GM23338 (cell line): Measurements from ENCODE around the gene AGAP1. TPM values are rescaled to one million over a fixed set of nuclear protein-coding genes. Genes with fewer than 3 reads are reported as not detected.

ENCODE experiments used
- ATAC-seq: fragments of 200-7000 bp; cut with Tn5 transposase; 3 replicates; pipeline ENCODE4 v1.9.1; 2020
- DNase-seq: peaks from one replicate; pipeline ENCODE4 v3.0.0-alpha.2; 2015; ENCODE audit warnings: low spot score
- H2AFZ ChIP-seq: fragments of 200-600 bp; sonication (generic); 2 replicates; pipeline ENCODE4 v1.8.0; 2016; ENCODE audit warnings: antibody characterized with exemption, mild to moderate bottlenecking, moderate library complexity
- H3F3A ChIP-seq: fragments of 200-600 bp; sonication (generic); replicated peaks from 2 replicates; pipeline ENCODE4 v1.8.0; 2017; ENCODE audit warnings: antibody characterized with exemption, mixed run types, low read depth
- H3K27ac ChIP-seq: fragments of 200-600 bp; sonication (generic); 2 replicates; pipeline ENCODE4 v1.6.1; 2016; ENCODE audit warnings: low read depth
- H3K27me3 ChIP-seq: fragments of 200-600 bp; sonication (generic); 2 replicates; pipeline ENCODE4 v1.8.0; 2016; ENCODE audit warnings: mild to moderate bottlenecking, mixed run types, moderate library complexity; ENCODE audit not compliant: insufficient read depth
- H3K36me3 ChIP-seq: fragments of 200-600 bp; sonication (generic); 2 replicates; pipeline ENCODE4 v1.8.0; 2016; ENCODE audit warnings: mild to moderate bottlenecking; ENCODE audit not compliant: insufficient read depth
- H3K4me1 ChIP-seq: fragments of 200-600 bp; sonication (generic); 2 replicates; pipeline ENCODE4 v1.8.0; 2016; ENCODE audit warnings: mild to moderate bottlenecking, moderate library complexity; ENCODE audit not compliant: insufficient read depth
- H3K4me2 ChIP-seq: fragments of 200-600 bp; sonication (generic); 2 replicates; pipeline ENCODE4 v1.7.1; 2017; ENCODE audit warnings: mixed run types
- H3K4me3 ChIP-seq: fragments of 200-600 bp; sonication (generic); 2 replicates; pipeline ENCODE4 v1.6.1; 2016; ENCODE audit warnings: mixed run types
- H3K79me2 ChIP-seq: fragments of 200-600 bp; sonication (generic); replicated peaks from 2 replicates; pipeline ENCODE4 v1.8.0; 2017; ENCODE audit warnings: mild to moderate bottlenecking; ENCODE audit not compliant: insufficient read depth
- H3K9me2 ChIP-seq: fragments of 200-600 bp; sonication (generic); 2 replicates; pipeline ENCODE4 v1.8.0; 2017; ENCODE audit not compliant: insufficient read depth
- H4K20me1 ChIP-seq: fragments of 200-600 bp; sonication (generic); replicated peaks from 2 replicates; pipeline ENCODE4 v1.8.0; 2017; ENCODE audit warnings: mild to moderate bottlenecking; ENCODE audit not compliant: insufficient read depth
- H3K27ac Mint-ChIP-seq: 2 replicates; pipeline ENCODE4 v1.8.0; 2020; ENCODE audit warnings: inconsistent platforms, mild to moderate bottlenecking, moderate library complexity, mixed read lengths
- H3K27me3 Mint-ChIP-seq: 3 replicates; pipeline ENCODE4 v1.8.0; 2022; ENCODE audit warnings: low read depth, mild to moderate bottlenecking, moderate library complexity, mixed read lengths, inconsistent platforms; ENCODE audit not compliant: insufficient read depth, poor library complexity
- H3K36me3 Mint-ChIP-seq: 3 replicates; pipeline ENCODE4 v1.8.0; 2021; ENCODE audit warnings: low read depth, mild to moderate bottlenecking, inconsistent platforms, moderate library complexity, mixed read lengths
- H3K4me1 Mint-ChIP-seq: 3 replicates; pipeline ENCODE4 v1.8.0; 2020; ENCODE audit warnings: mild to moderate bottlenecking, inconsistent platforms, mixed read lengths
- H3K4me3 Mint-ChIP-seq: 3 replicates; pipeline ENCODE4 v1.8.0; 2021; ENCODE audit warnings: moderate library complexity, mild to moderate bottlenecking, inconsistent platforms, mixed read lengths
- H3K9me3 Mint-ChIP-seq: 3 replicates; pipeline ENCODE4 v1.8.0; 2020; ENCODE audit warnings: moderate library complexity, mild to moderate bottlenecking, inconsistent platforms, mixed read lengths
- CTCF ChIP-seq, 2 experiments: fragments of 200-600 bp in 1 of 2; sonication (generic) in 1 of 2; conservative IDR thresholded peaks; 2 replicates each; pipeline versions ENCODE4 v1.5.1 to v1.6.1; 2016 to 2017; ENCODE audit warnings: antibody characterized with exemption in 2 of 2, low read depth in 2 of 2, mild to moderate bottlenecking in 2 of 2, moderate library complexity in 1 of 2
- ETS1 ChIP-seq: IDR thresholded peaks from 2 replicates; pipeline ENCODE4 v1.6.1; 2016; ENCODE audit warnings: antibody characterized with exemption
- EZH2 ChIP-seq: fragments of 200-600 bp; sonication (generic); IDR thresholded peaks from one replicate; pipeline ENCODE4 v1.8.0; 2017; ENCODE audit warnings: antibody characterized with exemption, mild to moderate bottlenecking, low read depth; ENCODE audit not compliant: unreplicated experiment
- EZH2phosphoT487 ChIP-seq: fragments of 200-600 bp; sonication (generic); IDR thresholded peaks from one replicate; pipeline ENCODE4 v1.8.1; 2018; ENCODE audit warnings: antibody characterized with exemption; ENCODE audit not compliant: unreplicated experiment
- NANOG ChIP-seq: IDR thresholded peaks from 2 replicates; pipeline ENCODE4 v1.6.1; 2016; ENCODE audit warnings: antibody characterized with exemption, borderline replicate concordance
- POLR2AphosphoS5 ChIP-seq: IDR thresholded peaks from 2 replicates; pipeline ENCODE4 v1.6.1; 2016; ENCODE audit warnings: antibody characterized with exemption, low read depth
- STAT1 ChIP-seq: IDR thresholded peaks from one replicate; pipeline ENCODE4 v1.6.1; 2016; ENCODE audit warnings: antibody characterized with exemption; ENCODE audit not compliant: unreplicated experiment
- ZNF114 ChIP-seq: fragments of 250-450 bp; sonication (Bioruptor Pico); IDR thresholded peaks from 2 replicates; pipeline ENCODE4 v1.5.0; 2020; ENCODE audit warnings: mild to moderate bottlenecking, moderate library complexity
- polyA plus RNA-seq: library from polyadenylated mRNA; unstranded; fragments of >200 nt; fragmentation: Nextera tagmentation; extraction: Ambion mirVana; gene quantifications from 2 replicates; pipeline ENCODE4 v1.2.1, GENCODE V29; 2016
- total RNA-seq: library from RNA; depleted of rRNA; stranded (reverse); fragments of >200 nt; shearing (Covaris generic); gene quantifications from 2 replicates; pipeline ENCODE4 v1.2.3, GENCODE V29; 2014

The AGAP1 gene
- total and polyA plus RNA-seq, 2 experiments from 2014 or later = 13.3 to 27.9 TPM

- ATAC-seq (peak; percentile 18; the same call in 1 of the 3 replicates), DNase-seq (no peak)
- peaks cover 10% of the 10 kb centered on the region for H3K27me3 Mint-ChIP-seq
- Histone ChIP-seq H3K79me2 (peaks cover 91% of the 10 kb centered on the region), H3K4me1 (peaks cover 5% of the 10 kb centered on the region; the same call in 1 of the 2 replicates), H3F3A (no peaks in the 10 kb centered on the region), H3K36me3 (no peaks in the 10 kb centered on the region), H3K4me3 (no peak overlapping the region), H3K4me2 (no peak overlapping the region), H3K9me2 (no peaks in the 10 kb centered on the region), H2AFZ (no peak overlapping the region), H3K27ac (no peak overlapping the region), H4K20me1 (peaks cover 58% of the 10 kb centered on the region), H3K27me3 (no peaks in the 10 kb centered on the region)
- H3K4me3 Mint-ChIP-seq = no peak overlapping the region
- TF ChIP-seq STAT1 = no peak
- H3K9me3 Mint-ChIP-seq = no peaks in the 10 kb centered on the region
- no peaks in the 10 kb centered on the region for H3K36me3 Mint-ChIP-seq
- H3K4me1 Mint-ChIP-seq = peaks cover 43% of the 10 kb centered on the region
- peak overlapping the region; percentile 54; the same call in 1 of the 2 replicates for H3K27ac Mint-ChIP-seq
Measured at GRCh38 chr2:235678712-235679111, 184.9 kb downstream of the AGAP1 start.

DNA sequence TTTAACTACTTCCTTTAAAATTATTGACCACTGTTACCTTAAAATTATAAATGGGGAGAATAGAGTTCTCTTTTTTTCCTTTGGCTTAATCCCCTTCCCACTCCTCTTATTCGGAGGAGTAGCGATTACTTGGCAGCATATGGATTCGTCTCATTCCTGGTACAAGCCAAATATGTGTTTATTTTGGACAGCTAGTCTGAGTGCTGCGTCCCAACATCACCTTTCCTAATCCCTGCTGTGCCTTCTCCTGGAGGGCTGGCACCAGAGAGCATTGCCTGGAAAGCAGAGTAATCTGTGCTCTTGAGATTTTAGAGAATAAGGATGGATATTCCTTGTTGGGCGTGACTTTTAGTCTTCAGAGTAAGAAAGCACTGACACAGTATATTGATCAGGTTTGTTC lies 185.6 kb downstream of the AGAP1 start:
- H4K20me1 ChIP-seq = peaks cover 55% of the 10 kb centered on the region
- H3K9me2 ChIP-seq = no peaks in the 10 kb centered on the region
- Mint-ChIP-seq H3K27ac (no peak overlapping the region), H3K36me3 (no peaks in the 10 kb centered on the region), H3K9me3 (no peaks in the 10 kb centered on the region), H3K4me1 (peaks cover 39% of the 10 kb centered on the region), H3K27me3 (peaks cover 13% of the 10 kb centered on the region), H3K4me3 (no peak overlapping the region)
- no peaks in the 10 kb centered on the region for H3K36me3 ChIP-seq
- no peak overlapping the region for H2AFZ ChIP-seq
- H3K4me2 ChIP-seq = no peak overlapping the region
- no peak overlapping the region for H3K4me3 ChIP-seq
- H3F3A ChIP-seq = no peaks in the 10 kb centered on the region
- TF ChIP-seq POLR2AphosphoS5 = no peak
- TF ChIP-seq ETS1 = no peak
- no peak for TF ChIP-seq EZH2phosphoT487
- TF ChIP-seq CTCF (conservative IDR thresholded peaks at IDR 0.05; ENCODE audit: low read depth in 2 of 2) = no peak
- no peak for TF ChIP-seq ZNF114 (CRISPR knock-in tag)
- TF ChIP-seq EZH2 = no peak
- no peak for TF ChIP-seq NANOG
- H3K27me3 ChIP-seq = no peaks in the 10 kb centered on the region
- no peak overlapping the region for H3K27ac ChIP-seq
- peaks cover 89% of the 10 kb centered on the region for H3K79me2 ChIP-seq
- peaks cover 5% of the 10 kb centered on the region; the same call in 1 of the 2 replicates for H3K4me1 ChIP-seq
- DNase-seq = no peak
- ATAC-seq = no peak
